Lung (tissue), 12 donors: ENCODE measurements around the gene PRORP. TPM values are rescaled to one million over a fixed set of nuclear protein-coding genes. Genes with fewer than 3 reads are reported as not detected.

ENCODE experiments used
- ATAC-seq: fragments of 200-7000 bp; cut with Tn5 transposase; one replicate; pipeline ENCODE4 v1.9.1; 2020; ENCODE audit warnings: moderate number of reproducible peaks; ENCODE audit not compliant: insufficient read depth, low FRiP score
- DNase-seq, 3 donors: peaks; one replicate each; pipeline ENCODE4 v3.0.0-alpha.2; 2013 to 2017
- H3K27ac ChIP-seq, 2 donors: one replicate each; pipeline ENCODE4 v1.5.1; 2013; ENCODE audit warnings: mild to moderate bottlenecking in 2 of 2, moderate library complexity in 2 of 2, control low read depth in 1 of 2, inconsistent platforms in 1 of 2, low read depth in 1 of 2, low read length in 1 of 2
- H3K27me3 ChIP-seq, 3 donors: one replicate each; pipeline ENCODE4 v1.5.1; 2013; ENCODE audit warnings: low read length in 2 of 3; ENCODE audit not compliant: control insufficient read depth in 3 of 3, insufficient read depth in 3 of 3
- H3K36me3 ChIP-seq, 4 donors: one replicate each; pipeline ENCODE4 v1.5.1; 2013; ENCODE audit warnings: low read length in 4 of 4, mild to moderate bottlenecking in 1 of 4, moderate library complexity in 1 of 4; ENCODE audit not compliant: control insufficient read depth in 4 of 4, insufficient read depth in 4 of 4
- H3K4me1 ChIP-seq, 5 donors: one replicate each; pipeline ENCODE4 v1.5.1; 2013; ENCODE audit warnings: low read length in 5 of 5, mild to moderate bottlenecking in 2 of 5, moderate library complexity in 1 of 5; ENCODE audit not compliant: control insufficient read depth in 5 of 5, insufficient read depth in 5 of 5
- H3K4me3 ChIP-seq: one replicate; pipeline ENCODE4 v1.5.1; 2013; ENCODE audit warnings: mild to moderate bottlenecking, control low read depth, moderate library complexity
- H3K9ac ChIP-seq, 2 donors: one replicate each; pipeline ENCODE4 v1.5.1; 2013; ENCODE audit warnings: low read length in 2 of 2, control low read depth in 1 of 2; ENCODE audit not compliant: insufficient read depth in 1 of 2
- H3K9me3 ChIP-seq, 4 donors: one replicate each; pipeline ENCODE4 v1.5.1; 2013; ENCODE audit warnings: low read length in 3 of 4, mild to moderate bottlenecking in 1 of 4, moderate library complexity in 1 of 4; ENCODE audit not compliant: control insufficient read depth in 4 of 4, insufficient read depth in 3 of 4
- WGBS, 2 donors: extraction: QIAGEN DNeasy Blood & Tissue Kit; methylation state at CpG; one replicate each; pipeline ENCODE4 v1.1.7; 2013; 5-methylcytosine and 5-hydroxymethylcytosine counted together
- polyA plus RNA-seq, 2 donors: library from polyadenylated mRNA; stranded (reverse); fragments of 200-250 nt; gene quantifications; one replicate each; pipeline ENCODE4 v1.2.1, GENCODE V29; 2013
- total RNA-seq, 2 donors: library from RNA; depleted of rRNA in 1 of 2; stranded (reverse); fragments of >200 nt in 1 of 2; gene quantifications; one replicate each; pipeline ENCODE4 v1.2.1, GENCODE V29; 2014 to 2021
- TF ChIP-seq, protein P1 (sequence below): IDR thresholded peaks from 2 replicates; pipeline ENCODE4 v1.5.1; 2012; ENCODE audit warnings: mild to moderate bottlenecking; ENCODE audit errors: control extremely low read depth, extremely low read depth
- donor health status: control.
- donor health status: control.
- donor health status: Bipolar disorder and iron deficiency.
- donor health status: healthy.
- donor health status: DM: yes; HTN: yes; CAD: no.

The PRORP gene
- total and polyA plus RNA-seq, 4 donors: 22.6 to 29.5 (median 25.9) TPM

DNA sequence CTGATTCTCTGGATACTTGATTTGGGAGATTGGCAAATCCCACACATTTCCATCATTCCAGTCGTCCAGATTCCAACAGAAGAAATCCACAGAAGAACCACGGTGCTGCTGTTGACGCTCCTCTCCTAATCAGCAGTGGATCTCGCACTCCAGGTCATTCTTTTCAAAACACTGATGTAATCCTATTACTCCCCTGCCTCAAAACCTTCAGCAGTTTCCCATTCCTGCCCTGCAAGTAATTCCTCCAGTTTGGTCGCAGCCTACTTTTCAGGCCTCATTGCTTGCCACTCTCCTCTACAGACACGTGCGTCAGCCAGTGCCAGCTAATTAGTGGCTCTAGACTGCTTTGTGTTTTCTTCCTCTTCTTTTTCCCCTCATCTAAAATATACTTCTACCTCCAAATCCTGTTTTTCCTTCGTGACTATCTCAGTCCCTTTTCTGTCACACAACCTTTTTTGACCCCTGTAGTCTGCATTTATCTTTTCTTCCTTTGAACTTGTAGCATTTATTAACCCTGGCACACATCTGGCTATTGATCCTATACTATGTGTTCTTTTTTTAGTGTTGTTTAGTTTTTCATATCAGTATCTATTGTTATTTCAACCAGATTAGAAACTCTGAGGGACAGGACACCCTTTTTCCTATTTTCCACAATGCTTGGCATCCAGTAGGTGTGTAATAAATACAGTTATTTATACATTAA, 36.8 kb downstream of the PRORP start:
- H3K9me3 ChIP-seq: no peaks in the 10 kb centered on the region
- H3K9ac ChIP-seq: no peak overlapping the region
- H3K27me3 ChIP-seq: no peaks in the 10 kb centered on the region
- no peak overlapping the region for H3K27ac ChIP-seq
- peaks cover 0 to 2% (median 0%) of the 10 kb centered on the region in 5 donors for H3K4me1 ChIP-seq
- WGBS, 2 donors: 84% methylated on average over 8 of the region's 8 CpGs
- peaks cover 2 to 7% (median 4%) of the 10 kb centered on the region in 4 donors for H3K36me3 ChIP-seq
- DNase-seq: no peak
- TF ChIP-seq, protein P1, sequence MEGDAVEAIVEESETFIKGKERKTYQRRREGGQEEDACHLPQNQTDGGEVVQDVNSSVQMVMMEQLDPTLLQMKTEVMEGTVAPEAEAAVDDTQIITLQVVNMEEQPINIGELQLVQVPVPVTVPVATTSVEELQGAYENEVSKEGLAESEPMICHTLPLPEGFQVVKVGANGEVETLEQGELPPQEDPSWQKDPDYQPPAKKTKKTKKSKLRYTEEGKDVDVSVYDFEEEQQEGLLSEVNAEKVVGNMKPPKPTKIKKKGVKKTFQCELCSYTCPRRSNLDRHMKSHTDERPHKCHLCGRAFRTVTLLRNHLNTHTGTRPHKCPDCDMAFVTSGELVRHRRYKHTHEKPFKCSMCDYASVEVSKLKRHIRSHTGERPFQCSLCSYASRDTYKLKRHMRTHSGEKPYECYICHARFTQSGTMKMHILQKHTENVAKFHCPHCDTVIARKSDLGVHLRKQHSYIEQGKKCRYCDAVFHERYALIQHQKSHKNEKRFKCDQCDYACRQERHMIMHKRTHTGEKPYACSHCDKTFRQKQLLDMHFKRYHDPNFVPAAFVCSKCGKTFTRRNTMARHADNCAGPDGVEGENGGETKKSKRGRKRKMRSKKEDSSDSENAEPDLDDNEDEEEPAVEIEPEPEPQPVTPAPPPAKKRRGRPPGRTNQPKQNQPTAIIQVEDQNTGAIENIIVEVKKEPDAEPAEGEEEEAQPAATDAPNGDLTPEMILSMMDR: no peak
- no peak for ATAC-seq
- H3K4me3 ChIP-seq: no peak overlapping the region

DNA sequence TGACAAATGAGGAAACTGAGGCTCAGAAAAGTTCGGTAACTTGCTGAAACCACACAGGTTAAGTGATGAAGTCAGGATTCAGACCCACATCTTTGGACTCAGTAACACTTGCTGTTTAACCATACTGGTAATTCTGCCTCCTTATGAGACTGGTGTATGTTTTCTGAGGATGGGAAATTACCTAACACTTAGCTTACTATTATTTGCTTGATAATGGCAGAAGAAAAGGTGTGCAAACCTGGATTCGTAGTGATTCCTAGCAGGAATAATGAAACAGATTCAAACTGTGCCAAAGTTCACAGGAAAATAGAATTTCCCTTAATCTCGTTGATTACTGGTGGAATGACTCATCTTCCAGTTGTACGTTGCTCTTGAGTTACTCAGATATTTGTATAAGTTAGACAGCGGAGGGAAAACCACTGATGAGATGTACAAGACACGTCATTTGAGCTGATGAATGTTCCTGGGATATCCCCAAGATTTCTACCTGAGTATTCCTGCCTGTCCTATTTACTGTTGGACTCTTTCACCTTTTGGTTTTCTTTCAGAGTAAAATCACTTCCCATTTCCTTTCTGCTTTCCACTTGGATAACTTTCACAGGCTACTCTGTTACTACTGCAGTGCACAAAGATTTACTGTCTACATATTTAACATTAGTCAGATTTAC, 37.5 kb downstream of the PRORP start:
- no peaks in the 10 kb centered on the region for H3K9me3 ChIP-seq
- H3K9ac ChIP-seq: no peak overlapping the region
- no peak overlapping the region for H3K27ac ChIP-seq
- TF ChIP-seq, protein P1: no peak
- 51 to 68% methylated on average over 6 of the region's 6 CpGs for WGBS, 2 donors
- H3K36me3 ChIP-seq: peaks cover 2 to 7% (median 5%) of the 10 kb centered on the region in 4 donors
- DNase-seq (no peak), ATAC-seq (peak; percentile 79)
- H3K4me3 ChIP-seq: no peak overlapping the region
- H3K27me3 ChIP-seq: no peaks in the 10 kb centered on the region
- peaks cover 0 to 2% (median 0%) of the 10 kb centered on the region in 5 donors for H3K4me1 ChIP-seq

DNA sequence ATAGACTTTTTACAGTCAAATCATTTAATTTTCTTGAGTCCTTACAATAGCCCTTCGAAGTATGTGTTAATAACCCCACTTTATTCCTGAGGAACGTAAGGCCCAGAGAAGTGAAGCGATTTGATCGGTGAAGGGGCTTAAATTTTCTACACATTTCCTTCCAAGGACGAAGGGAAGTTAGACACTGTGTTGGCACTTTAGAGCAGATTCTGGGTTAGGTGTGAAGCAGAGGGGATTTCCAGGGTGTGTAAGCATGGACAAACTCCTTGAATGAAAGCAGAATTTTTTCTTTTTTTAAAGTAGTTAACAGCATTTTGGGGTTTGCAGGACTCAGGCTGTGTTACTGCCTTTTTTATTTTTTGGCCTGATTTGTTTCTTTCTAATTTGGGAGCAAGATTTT, 38.9 kb downstream of the PRORP start:
- 50 to 66% methylated on average over 5 of the region's 5 CpGs for WGBS, 2 donors
- H3K27ac ChIP-seq: no peak overlapping the region
- H3K4me1 ChIP-seq: peaks cover 0 to 2% (median 0%) of the 10 kb centered on the region in 5 donors
- TF ChIP-seq, protein P1: no peak
- no peaks in the 10 kb centered on the region for H3K27me3 ChIP-seq
- no peak overlapping the region for H3K9ac ChIP-seq
- ATAC-seq (no peak), DNase-seq (no peak)
- H3K9me3 ChIP-seq: no peaks in the 10 kb centered on the region
- H3K36me3 ChIP-seq: peaks cover 3 to 7% (median 5%) of the 10 kb centered on the region in 4 donors
- no peak overlapping the region for H3K4me3 ChIP-seq
